CD4-positive, alpha-beta T cell (primary cell): ENCODE data around the gene PHTF2. TPM values are rescaled to one million over a fixed set of nuclear protein-coding genes. Genes with fewer than 3 reads are reported as not detected.
"Not testable (repeated sequence)": the region's sequence is repeated elsewhere in the genome, so short reads cannot be mapped to it uniquely, and the experiment has no call there.

Source experiments
- ATAC-seq: fragments of 200-7000 bp; cut with Tn5 transposase; one replicate; pipeline ENCODE4 v1.10.0; 2022; ENCODE audit warnings: mild to moderate bottlenecking; ENCODE audit not compliant: poor library complexity
- CTCF ChIA-PET: fragments of 350-600 bp; sonication (Branson Sonifier 250); formaldehyde crosslinking; loops from one replicate; lab custom pipeline; 2021; ENCODE audit warnings: antibody characterized with exemption, inconsistent platforms; lab: Charles Lee
- POLR2A ChIA-PET: fragments of 350-600 bp; sonication (Branson Sonifier 250); formaldehyde crosslinking; loops from one replicate; lab custom pipeline; 2021; ENCODE audit warnings: antibody characterized with exemption, inconsistent platforms; lab: Charles Lee
- DNase-seq, 14 experiments: peaks; one replicate each; pipeline ENCODE4 v3.0.0-alpha.2; 2013 to 2020; ENCODE audit warnings: mixed read lengths in 2 of 14
- H3K27ac ChIP-seq, 2 donors: one replicate each; pipeline versions ENCODE4 v1.5.1 to v1.7.0; 2013; ENCODE audit warnings: low read length in 2 of 2, low read depth in 1 of 2, mild to moderate bottlenecking in 1 of 2
- H3K27me3 ChIP-seq, 2 experiments: 1 replicate in 1 of 2; 2 replicates in 1 of 2; pipeline versions ENCODE4 v1.6.1 to v1.7.0; 2013; ENCODE audit warnings: low read length in 2 of 2, control low read depth in 1 of 2, mild to moderate bottlenecking in 1 of 2, moderate library complexity in 1 of 2; ENCODE audit not compliant: insufficient read depth in 2 of 2, control insufficient read depth in 1 of 2
- H3K36me3 ChIP-seq: one replicate; pipeline ENCODE4 v1.6.1; 2013; ENCODE audit warnings: low read length, control low read depth; ENCODE audit not compliant: insufficient read depth
- H3K4me1 ChIP-seq: one replicate; pipeline ENCODE4 v1.6.1; 2013; ENCODE audit warnings: low read length, control low read depth; ENCODE audit not compliant: insufficient read depth
- H3K4me3 ChIP-seq: one replicate; pipeline ENCODE4 v1.5.1; 2013; ENCODE audit warnings: mild to moderate bottlenecking, low read length, moderate library complexity
- H3K9me3 ChIP-seq, 2 experiments: 1 replicate in 1 of 2; 2 replicates in 1 of 2; pipeline versions ENCODE4 v1.6.1 to v1.7.0; 2013; ENCODE audit warnings: low read length in 2 of 2, mild to moderate bottlenecking in 2 of 2, control low read depth in 1 of 2, moderate library complexity in 1 of 2; ENCODE audit not compliant: control insufficient read depth in 1 of 2, insufficient read depth in 1 of 2
- H3K27ac Mint-ChIP-seq: one replicate; pipeline ENCODE4 v1.8.0; 2020; ENCODE audit warnings: mixed read lengths
- H3K27me3 Mint-ChIP-seq: one replicate; pipeline ENCODE4 v1.8.0; 2021; ENCODE audit warnings: mixed read lengths
- H3K36me3 Mint-ChIP-seq: one replicate; pipeline ENCODE4 v1.8.0; 2021; ENCODE audit warnings: low read depth, mixed read lengths
- H3K4me1 Mint-ChIP-seq: one replicate; pipeline ENCODE4 v1.8.0; 2021; ENCODE audit warnings: low read depth, mixed read lengths
- H3K4me3 Mint-ChIP-seq: one replicate; pipeline ENCODE4 v1.8.0; 2020; ENCODE audit warnings: mild to moderate bottlenecking, mixed read lengths
- H3K9me3 Mint-ChIP-seq: one replicate; pipeline ENCODE4 v1.8.0; 2020; ENCODE audit warnings: mixed read lengths
- intact Hi-C, 2 experiments: fragments of 100-400 bp; cut with DNase I in 1 of 2; cut with micrococcal nuclease in 1 of 2; formaldehyde crosslinking; loops; one replicate each; pipeline versions ENCODE4 v1.15.1 to v1.9.0; 2023 to 2025; cut with DNase I, micrococcal nuclease
- total RNA-seq, 174 experiments: library from RNA in 2 of 174; stranded (reverse) in 2 of 174; gene quantifications; one replicate each; pipeline ENCODE4 v1.2.3 and lab custom pipeline; 2021 to 2026
- TF ChIP-seq, protein P1 (sequence below): fragments of 200-600 bp; IDR thresholded peaks from one replicate; pipeline ENCODE4 v1.8.0; 2022; ENCODE audit warnings: antibody characterized with exemption, mild to moderate bottlenecking

Gene PHTF2
- total RNA-seq, 2 experiments from 2014 or later: 22.6 to 23.5 TPM

DNA sequence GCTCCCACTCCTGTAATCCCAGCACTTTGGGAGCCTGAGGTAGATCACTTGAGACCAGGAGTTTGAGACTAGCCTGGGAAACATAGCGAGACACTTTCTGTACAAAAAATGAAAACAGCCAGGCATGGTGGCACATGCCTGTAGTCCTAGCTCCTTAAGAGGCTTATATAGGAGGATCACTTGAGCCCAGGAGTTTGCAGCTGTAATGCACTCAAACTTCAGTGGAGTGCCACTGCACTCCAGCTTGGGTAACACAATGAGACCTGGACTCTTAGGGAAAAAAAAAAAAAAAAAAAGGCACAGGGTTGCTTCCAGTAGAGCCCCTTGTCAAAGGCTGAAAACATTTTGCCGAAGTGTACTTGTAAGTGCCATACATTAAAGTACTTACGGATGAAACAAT is 195.3 kb downstream of the PHTF2 start:
- intact Hi-C loops: no loop called here
- Histone ChIP-seq H3K4me3 (no peak overlapping the region), H3K27ac (no peak overlapping the region), H3K27me3 (no peaks in the 10 kb centered on the region), H3K9me3 (no peaks in the 10 kb centered on the region), H3K36me3 (no peaks in the 10 kb centered on the region), H3K4me1 (no peaks in the 10 kb centered on the region)
- H3K36me3 Mint-ChIP-seq: no peaks in the 10 kb centered on the region
- ChIA-PET POLR2A (no interaction called here), CTCF (no interaction called here)
- H3K4me1 Mint-ChIP-seq: no peaks in the 10 kb centered on the region
- TF ChIP-seq, protein P1, sequence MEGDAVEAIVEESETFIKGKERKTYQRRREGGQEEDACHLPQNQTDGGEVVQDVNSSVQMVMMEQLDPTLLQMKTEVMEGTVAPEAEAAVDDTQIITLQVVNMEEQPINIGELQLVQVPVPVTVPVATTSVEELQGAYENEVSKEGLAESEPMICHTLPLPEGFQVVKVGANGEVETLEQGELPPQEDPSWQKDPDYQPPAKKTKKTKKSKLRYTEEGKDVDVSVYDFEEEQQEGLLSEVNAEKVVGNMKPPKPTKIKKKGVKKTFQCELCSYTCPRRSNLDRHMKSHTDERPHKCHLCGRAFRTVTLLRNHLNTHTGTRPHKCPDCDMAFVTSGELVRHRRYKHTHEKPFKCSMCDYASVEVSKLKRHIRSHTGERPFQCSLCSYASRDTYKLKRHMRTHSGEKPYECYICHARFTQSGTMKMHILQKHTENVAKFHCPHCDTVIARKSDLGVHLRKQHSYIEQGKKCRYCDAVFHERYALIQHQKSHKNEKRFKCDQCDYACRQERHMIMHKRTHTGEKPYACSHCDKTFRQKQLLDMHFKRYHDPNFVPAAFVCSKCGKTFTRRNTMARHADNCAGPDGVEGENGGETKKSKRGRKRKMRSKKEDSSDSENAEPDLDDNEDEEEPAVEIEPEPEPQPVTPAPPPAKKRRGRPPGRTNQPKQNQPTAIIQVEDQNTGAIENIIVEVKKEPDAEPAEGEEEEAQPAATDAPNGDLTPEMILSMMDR: no peak
- no peak overlapping the region for H3K27ac Mint-ChIP-seq
- no peaks in the 10 kb centered on the region for H3K9me3 Mint-ChIP-seq
- DNase-seq (no peak), ATAC-seq (no peak)
- H3K27me3 Mint-ChIP-seq: no peaks in the 10 kb centered on the region
- H3K4me3 Mint-ChIP-seq: no peak overlapping the region

DNA sequence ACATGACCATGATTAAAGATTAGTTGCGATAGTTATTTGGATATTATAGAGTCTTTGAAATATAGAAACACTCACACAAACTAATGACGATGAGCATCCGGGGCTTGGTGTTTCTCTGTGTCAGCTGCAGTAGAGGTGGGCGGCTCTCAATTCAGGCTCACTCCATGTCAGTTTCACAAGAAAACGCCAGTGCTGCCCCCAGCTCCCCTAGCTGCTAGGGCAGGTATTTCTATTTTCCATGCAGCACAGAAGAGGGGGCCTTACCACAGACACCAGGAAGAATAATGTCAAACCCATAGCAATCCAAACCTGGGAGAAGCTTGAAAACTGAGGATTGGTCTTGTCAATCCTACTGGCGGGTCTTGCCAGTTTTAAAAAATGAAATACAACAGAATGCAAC is 197.1 kb downstream of the PHTF2 start:
- TF ChIP-seq, protein P1: no peak

DNA sequence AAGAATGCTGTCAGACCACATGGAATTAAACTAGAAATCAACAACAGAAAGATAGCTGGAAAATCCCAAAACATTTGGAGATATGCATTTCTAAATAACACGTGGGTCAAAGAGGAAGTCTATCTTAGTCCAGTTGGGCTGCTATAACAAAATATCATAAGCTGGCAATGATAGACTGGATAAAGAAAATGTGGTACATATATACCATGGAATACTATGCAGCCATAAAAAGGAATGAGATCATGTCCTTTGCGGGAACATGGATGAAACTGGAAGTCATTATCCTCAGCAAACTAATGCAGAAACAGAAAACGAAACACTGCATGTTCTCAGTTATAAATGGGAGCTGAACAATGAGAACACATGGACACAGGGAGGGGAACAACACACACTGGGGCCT is 200.6 kb downstream of the PHTF2 start:
- H3K9me3 Mint-ChIP-seq, H3K27ac Mint-ChIP-seq, H3K36me3 Mint-ChIP-seq, H3K4me1 Mint-ChIP-seq, H3K27me3 ChIP-seq, POLR2A ChIA-PET, DNase-seq, H3K27ac ChIP-seq, H3K9me3 ChIP-seq, intact Hi-C loops, H3K4me3 Mint-ChIP-seq, H3K27me3 Mint-ChIP-seq, ATAC-seq, CTCF ChIA-PET, H3K36me3 ChIP-seq, H3K4me3 ChIP-seq, H3K4me1 ChIP-seq: not testable (repeated sequence)

More for the DNA sequence above, 197.1 kb downstream of the PHTF2 start:
- Histone ChIP-seq H3K9me3 (no peaks in the 10 kb centered on the region), H3K4me3 (no peak overlapping the region), H3K36me3 (no peaks in the 10 kb centered on the region), H3K27me3 (no peaks in the 10 kb centered on the region), H3K4me1 (no peaks in the 10 kb centered on the region), H3K27ac (no peak overlapping the region)
- ATAC-seq: no peak
- no peak overlapping the region for H3K27ac Mint-ChIP-seq
- no peak overlapping the region for H3K4me3 Mint-ChIP-seq
- intact Hi-C loops: no loop called here
- POLR2A ChIA-PET: no interaction called here
- peaks cover 2% of the 10 kb centered on the region for H3K9me3 Mint-ChIP-seq
- no peaks in the 10 kb centered on the region for H3K36me3 Mint-ChIP-seq
- CTCF ChIA-PET: no interaction called here
- no peak for DNase-seq
- H3K4me1 Mint-ChIP-seq: no peaks in the 10 kb centered on the region
- H3K27me3 Mint-ChIP-seq: no peaks in the 10 kb centered on the region

DNA sequence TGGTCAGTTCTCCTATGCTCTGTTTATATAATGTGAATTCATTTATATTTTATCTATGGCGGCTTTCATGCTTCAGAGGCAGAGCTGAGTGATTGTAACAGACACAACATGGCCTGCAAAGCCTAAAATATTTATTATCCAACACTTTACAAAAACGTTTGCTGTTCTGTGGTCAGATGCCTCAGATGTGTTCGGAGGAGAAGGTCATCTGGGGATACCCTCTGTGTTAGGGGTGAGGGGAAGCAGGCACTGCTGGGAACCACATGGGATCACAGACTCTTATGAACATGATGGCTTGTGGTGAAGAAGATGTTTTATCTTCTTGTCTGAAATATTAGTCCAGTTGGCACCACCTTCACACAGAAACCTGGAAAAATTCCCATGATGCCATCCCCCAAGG is 203.4 kb downstream of the PHTF2 start:
- CTCF ChIA-PET: no interaction called here
- Mint-ChIP-seq H3K36me3 (no peaks in the 10 kb centered on the region), H3K9me3 (peaks cover 2% of the 10 kb centered on the region), H3K4me1 (no peaks in the 10 kb centered on the region), H3K27me3 (no peaks in the 10 kb centered on the region), H3K4me3 (no peak overlapping the region), H3K27ac (no peak overlapping the region)
- Histone ChIP-seq H3K4me3 (no peak overlapping the region), H3K27me3 (no peaks in the 10 kb centered on the region), H3K4me1 (no peaks in the 10 kb centered on the region), H3K9me3 (no peaks in the 10 kb centered on the region), H3K27ac (no peak overlapping the region), H3K36me3 (no peaks in the 10 kb centered on the region)
- POLR2A ChIA-PET: no interaction called here
- TF ChIP-seq, protein P1: no peak
- no peak for ATAC-seq
- intact Hi-C loops: no loop called here
- no peak for DNase-seq
